Measurements from ENCODE around the gene METTL9.

Gene METTL9

DNA sequence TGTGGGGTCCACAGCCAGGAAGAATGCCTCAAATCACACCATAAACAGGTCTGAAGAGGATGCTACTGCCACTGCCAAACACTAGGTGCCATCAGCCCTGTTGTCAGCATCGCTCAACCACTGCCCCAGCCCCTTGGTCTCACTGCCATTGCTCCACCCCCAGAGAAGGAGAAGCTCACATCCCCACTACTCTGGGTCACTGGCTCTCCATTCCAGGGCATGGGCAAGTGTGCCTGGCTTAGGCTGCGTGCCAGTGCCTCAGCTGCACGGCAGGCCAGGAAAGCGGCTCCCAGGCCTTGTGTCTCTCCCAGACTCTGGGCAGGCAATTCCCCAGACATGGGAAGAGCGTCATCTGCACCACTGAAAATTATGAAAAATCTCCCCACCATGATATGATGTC lies 54.2 kb downstream of the METTL9 start:
- TF ChIP-seq, protein P1, sequence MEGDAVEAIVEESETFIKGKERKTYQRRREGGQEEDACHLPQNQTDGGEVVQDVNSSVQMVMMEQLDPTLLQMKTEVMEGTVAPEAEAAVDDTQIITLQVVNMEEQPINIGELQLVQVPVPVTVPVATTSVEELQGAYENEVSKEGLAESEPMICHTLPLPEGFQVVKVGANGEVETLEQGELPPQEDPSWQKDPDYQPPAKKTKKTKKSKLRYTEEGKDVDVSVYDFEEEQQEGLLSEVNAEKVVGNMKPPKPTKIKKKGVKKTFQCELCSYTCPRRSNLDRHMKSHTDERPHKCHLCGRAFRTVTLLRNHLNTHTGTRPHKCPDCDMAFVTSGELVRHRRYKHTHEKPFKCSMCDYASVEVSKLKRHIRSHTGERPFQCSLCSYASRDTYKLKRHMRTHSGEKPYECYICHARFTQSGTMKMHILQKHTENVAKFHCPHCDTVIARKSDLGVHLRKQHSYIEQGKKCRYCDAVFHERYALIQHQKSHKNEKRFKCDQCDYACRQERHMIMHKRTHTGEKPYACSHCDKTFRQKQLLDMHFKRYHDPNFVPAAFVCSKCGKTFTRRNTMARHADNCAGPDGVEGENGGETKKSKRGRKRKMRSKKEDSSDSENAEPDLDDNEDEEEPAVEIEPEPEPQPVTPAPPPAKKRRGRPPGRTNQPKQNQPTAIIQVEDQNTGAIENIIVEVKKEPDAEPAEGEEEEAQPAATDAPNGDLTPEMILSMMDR (IDR thresholded peaks at IDR 0.05; ENCODE audit: insufficient read depth, low read length, poor library complexity, severe bottlenecking), result no peak

GRCh38 chr16:21654466-21654865 lies 55.1 kb downstream of the METTL9 start:
- Histone ChIP-seq H3K4me3 (replicated peaks; ENCODE audit: low read depth, low read length) (no peak overlapping the region), H3K36me3 (ENCODE audit: control insufficient read depth, insufficient read depth, low read length) (no peaks in the 10 kb centered on the region), H3K27me3 (replicated peaks; ENCODE audit: control insufficient read depth, insufficient read depth, low read length) (no peaks in the 10 kb centered on the region; the same call in 1 of the 2 replicates)
- TF ChIP-seq, protein P1 (IDR thresholded peaks at IDR 0.05; ENCODE audit: insufficient read depth, low read length, poor library complexity, severe bottlenecking), result no peak
- no peak for DNase-seq (ENCODE audit: extremely low read depth, insufficient read length)

More for the DNA sequence above, 54.2 kb downstream of the METTL9 start:
- Histone ChIP-seq H3K4me3 (replicated peaks; ENCODE audit: low read depth, low read length) (no peak overlapping the region), H3K36me3 (ENCODE audit: control insufficient read depth, insufficient read depth, low read length) (no peaks in the 10 kb centered on the region; the same call in 1 of the 2 replicates), H3K27me3 (replicated peaks; ENCODE audit: control insufficient read depth, insufficient read depth, low read length) (no peaks in the 10 kb centered on the region; the same call in 1 of the 2 replicates)
- DNase-seq (ENCODE audit: extremely low read depth, insufficient read length), result no peak

DNA sequence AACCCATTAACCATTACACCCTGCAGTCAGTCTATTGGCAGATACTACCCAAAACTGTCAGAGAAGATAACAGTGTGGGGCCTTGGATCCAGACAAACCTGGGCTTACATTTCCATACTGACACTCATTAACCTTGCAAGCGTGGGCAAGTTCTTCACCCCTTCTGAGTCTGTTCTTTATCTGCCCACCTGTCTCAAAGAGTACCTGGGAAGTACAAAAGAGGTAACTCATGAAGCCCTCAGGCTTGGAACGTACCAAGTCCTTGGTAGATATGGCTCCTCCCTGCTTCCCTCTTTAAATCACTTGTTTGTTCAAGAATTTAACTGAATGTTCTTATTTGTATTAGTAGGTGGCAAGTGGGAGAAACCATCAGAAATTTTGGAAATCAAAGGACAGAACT lies 55.5 kb downstream of the METTL9 start:
- no peak for DNase-seq (ENCODE audit: extremely low read depth, insufficient read length)
- Histone ChIP-seq H3K4me3 (replicated peaks; ENCODE audit: low read depth, low read length) (no peak overlapping the region), H3K27me3 (replicated peaks; ENCODE audit: control insufficient read depth, insufficient read depth, low read length) (no peaks in the 10 kb centered on the region; the same call in 1 of the 2 replicates), H3K36me3 (ENCODE audit: control insufficient read depth, insufficient read depth, low read length) (no peaks in the 10 kb centered on the region)
- TF ChIP-seq, protein P1 (IDR thresholded peaks at IDR 0.05; ENCODE audit: insufficient read depth, low read length, poor library complexity, severe bottlenecking), result no peak

DNA sequence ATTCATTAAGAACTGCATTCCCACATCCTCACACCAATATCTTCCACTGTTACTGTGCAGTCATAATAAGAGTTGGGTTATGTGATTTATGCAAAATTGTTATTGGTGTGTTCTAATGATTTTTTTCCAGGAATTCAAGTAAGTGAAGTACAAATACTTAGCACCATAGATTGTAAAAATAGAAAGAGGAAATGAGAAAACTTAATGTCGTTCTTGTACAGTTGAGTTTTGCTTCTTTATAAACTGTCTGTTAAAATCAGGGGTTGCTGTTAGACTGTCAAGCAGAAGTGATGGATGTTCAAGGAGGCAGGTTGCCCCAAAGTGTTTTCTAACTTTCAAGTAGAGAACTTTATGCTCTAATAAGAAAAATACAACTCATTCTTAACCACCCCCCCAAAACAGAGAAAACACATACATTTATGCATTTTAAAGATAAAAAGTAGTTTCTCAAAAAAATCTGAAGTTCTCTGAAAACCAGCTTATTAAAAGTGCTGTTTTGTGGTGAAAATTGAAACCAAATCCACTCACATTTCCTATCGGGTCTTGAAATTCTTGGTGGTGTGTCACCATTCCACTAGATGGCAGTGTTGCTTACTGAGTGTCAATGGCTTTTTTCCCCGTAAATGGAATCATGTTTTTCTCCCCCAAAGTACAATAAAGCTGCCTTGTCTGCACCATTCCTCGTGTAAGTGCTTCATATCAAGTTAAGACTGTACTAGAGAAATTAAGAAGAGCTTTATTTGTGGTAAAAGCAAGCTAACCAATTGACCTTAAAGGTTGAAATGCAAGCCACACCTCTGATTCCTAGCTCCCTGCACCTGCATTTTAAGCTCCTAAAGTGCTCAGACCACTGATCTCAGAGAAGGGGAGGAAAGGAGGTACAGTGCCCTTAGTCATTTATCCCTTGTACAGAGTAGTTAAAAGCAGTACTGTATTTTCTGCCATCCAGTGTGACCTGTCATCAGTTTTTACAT lies 57.7 kb downstream of the METTL9 start:
- DNase-seq (ENCODE audit: extremely low read depth, insufficient read length), result peak; percentile 48
- TF ChIP-seq, protein P1 (IDR thresholded peaks at IDR 0.05; ENCODE audit: insufficient read depth, low read length, poor library complexity, severe bottlenecking), result peak; percentile 72
- Histone ChIP-seq H3K27me3 (replicated peaks; ENCODE audit: control insufficient read depth, insufficient read depth, low read length) (no peaks in the 10 kb centered on the region; the same call in 1 of the 2 replicates), H3K4me3 (replicated peaks; ENCODE audit: low read depth, low read length) (no peak overlapping the region), H3K36me3 (ENCODE audit: control insufficient read depth, insufficient read depth, low read length) (no peaks in the 10 kb centered on the region)

GRCh38 chr16:21659124-21659523 lies 59.7 kb downstream of the METTL9 start:
- Histone ChIP-seq H3K27me3 (replicated peaks; ENCODE audit: control insufficient read depth, insufficient read depth, low read length) (no peaks in the 10 kb centered on the region; the same call in none of the 2 replicates), H3K36me3 (ENCODE audit: control insufficient read depth, insufficient read depth, low read length) (no peaks in the 10 kb centered on the region), H3K4me3 (replicated peaks; ENCODE audit: low read depth, low read length) (no peak overlapping the region)
- no peak for DNase-seq (ENCODE audit: extremely low read depth, insufficient read length)
- TF ChIP-seq, protein P1 (IDR thresholded peaks at IDR 0.05; ENCODE audit: insufficient read depth, low read length, poor library complexity, severe bottlenecking), result no peak

All from GM06990 (cell line).